ENCODE data around the gene CAPSL. TPM values are rescaled to one million over a fixed set of nuclear protein-coding genes. Genes with fewer than 3 reads are reported as not detected.

The CAPSL gene
- total RNA-seq, 1 donor from 2014 or later = not detected

DNA sequence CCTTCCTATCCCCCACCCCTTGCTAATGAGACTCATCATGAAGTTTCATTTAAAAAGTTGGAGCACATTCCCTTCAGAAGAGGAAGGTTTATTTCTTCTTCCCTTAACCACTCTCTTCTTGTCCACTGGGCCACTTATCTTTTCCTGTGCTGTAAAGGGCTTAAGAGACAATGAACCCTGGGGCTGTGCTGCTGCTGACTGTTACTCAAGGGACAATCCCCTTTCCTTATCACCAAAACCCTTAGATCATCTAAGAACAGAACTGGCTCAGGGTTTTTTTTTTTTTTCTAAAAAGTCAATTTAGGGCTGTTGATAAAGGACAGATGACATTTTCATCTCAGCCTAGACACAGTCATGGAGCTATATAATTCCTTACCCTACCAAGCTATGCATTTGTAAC lies 29.6 kb downstream of the CAPSL start:
- DNase-seq = no peak
- Mint-ChIP-seq H3K4me3 (ENCODE audit: unreplicated experiment) (no peak overlapping the region), H3K4me1 (ENCODE audit: low read depth, unreplicated experiment) (no peaks in the 10 kb centered on the region), H3K36me3 (ENCODE audit: unreplicated experiment) (no peaks in the 10 kb centered on the region), H3K27ac (ENCODE audit: unreplicated experiment) (no peak overlapping the region), H3K27me3 (ENCODE audit: unreplicated experiment) (no peaks in the 10 kb centered on the region), H3K9me3 (ENCODE audit: unreplicated experiment) (peaks cover 2% of the 10 kb centered on the region)
- TF ChIP-seq, protein P1, sequence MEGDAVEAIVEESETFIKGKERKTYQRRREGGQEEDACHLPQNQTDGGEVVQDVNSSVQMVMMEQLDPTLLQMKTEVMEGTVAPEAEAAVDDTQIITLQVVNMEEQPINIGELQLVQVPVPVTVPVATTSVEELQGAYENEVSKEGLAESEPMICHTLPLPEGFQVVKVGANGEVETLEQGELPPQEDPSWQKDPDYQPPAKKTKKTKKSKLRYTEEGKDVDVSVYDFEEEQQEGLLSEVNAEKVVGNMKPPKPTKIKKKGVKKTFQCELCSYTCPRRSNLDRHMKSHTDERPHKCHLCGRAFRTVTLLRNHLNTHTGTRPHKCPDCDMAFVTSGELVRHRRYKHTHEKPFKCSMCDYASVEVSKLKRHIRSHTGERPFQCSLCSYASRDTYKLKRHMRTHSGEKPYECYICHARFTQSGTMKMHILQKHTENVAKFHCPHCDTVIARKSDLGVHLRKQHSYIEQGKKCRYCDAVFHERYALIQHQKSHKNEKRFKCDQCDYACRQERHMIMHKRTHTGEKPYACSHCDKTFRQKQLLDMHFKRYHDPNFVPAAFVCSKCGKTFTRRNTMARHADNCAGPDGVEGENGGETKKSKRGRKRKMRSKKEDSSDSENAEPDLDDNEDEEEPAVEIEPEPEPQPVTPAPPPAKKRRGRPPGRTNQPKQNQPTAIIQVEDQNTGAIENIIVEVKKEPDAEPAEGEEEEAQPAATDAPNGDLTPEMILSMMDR (IDR thresholded peaks at IDR 0.05; ENCODE audit: partially characterized antibody, unreplicated experiment) = no peak

DNA sequence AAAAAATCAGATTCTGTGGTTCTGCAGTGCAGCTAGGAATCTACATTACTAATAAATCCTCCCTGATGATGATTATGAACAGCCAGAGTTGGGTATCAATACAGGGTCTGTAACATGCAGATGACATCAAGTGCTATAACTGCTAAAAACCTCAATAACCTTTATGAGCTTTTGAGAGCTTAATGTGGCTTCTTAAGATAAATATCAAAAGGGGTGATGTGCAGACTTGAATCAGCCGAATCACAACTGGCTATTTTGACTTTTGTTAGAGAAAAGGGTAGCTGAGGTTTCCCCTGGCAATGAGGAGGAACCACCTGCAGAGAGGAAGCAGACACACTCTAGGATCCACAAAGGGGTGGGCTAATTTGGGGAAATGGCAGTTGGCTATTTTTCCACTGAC lies 30.2 kb downstream of the CAPSL start:
- no peak for DNase-seq
- no peak overlapping the region for H3K27ac Mint-ChIP-seq (ENCODE audit: unreplicated experiment)
- no peaks in the 10 kb centered on the region for H3K36me3 Mint-ChIP-seq (ENCODE audit: unreplicated experiment)
- TF ChIP-seq, protein P1 (IDR thresholded peaks at IDR 0.05; ENCODE audit: partially characterized antibody, unreplicated experiment) = no peak
- no peaks in the 10 kb centered on the region for H3K27me3 Mint-ChIP-seq (ENCODE audit: unreplicated experiment)
- no peak overlapping the region for H3K4me3 Mint-ChIP-seq (ENCODE audit: unreplicated experiment)
- peaks cover 2% of the 10 kb centered on the region for H3K9me3 Mint-ChIP-seq (ENCODE audit: unreplicated experiment)
- no peaks in the 10 kb centered on the region for H3K4me1 Mint-ChIP-seq (ENCODE audit: low read depth, unreplicated experiment)

DNA sequence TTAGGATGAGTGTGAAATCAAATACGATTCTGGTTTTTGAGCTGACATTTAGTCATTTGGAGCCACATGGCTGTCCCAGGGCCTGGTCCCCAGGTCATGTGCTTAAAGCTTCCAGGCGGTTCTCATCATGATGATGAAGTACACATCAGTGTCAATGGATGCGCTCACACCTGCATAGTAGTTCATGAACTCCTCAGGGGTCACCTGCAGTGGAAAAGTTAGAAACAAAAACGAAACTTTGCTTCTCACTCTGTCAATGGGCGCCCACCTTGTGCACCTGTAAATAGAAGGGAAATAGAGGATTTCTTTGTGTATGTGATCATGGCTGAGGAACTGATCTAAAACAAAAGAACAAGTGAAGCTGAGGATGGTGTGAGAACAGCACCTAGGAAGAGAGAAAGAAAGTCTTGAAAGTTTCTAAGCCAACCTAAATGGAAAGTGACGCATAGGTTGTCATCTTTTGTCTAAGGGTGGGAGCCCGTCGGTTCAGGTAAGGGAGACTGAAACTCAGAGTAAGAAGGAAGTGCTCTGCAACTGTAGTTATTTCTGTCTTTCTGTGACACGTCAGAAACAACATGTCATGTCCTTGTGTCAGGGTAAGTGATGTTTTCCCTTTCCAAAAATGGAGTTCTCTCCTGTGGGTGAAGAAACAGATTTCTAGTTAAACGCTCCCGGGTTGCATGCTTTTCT lies 33.8 kb downstream of the CAPSL start:
- H3K36me3 Mint-ChIP-seq (ENCODE audit: unreplicated experiment) = no peaks in the 10 kb centered on the region
- H3K9me3 Mint-ChIP-seq (ENCODE audit: unreplicated experiment) = no peaks in the 10 kb centered on the region
- TF ChIP-seq, protein P1 (IDR thresholded peaks at IDR 0.05; ENCODE audit: partially characterized antibody, unreplicated experiment) = no peak
- no peaks in the 10 kb centered on the region for H3K27me3 Mint-ChIP-seq (ENCODE audit: unreplicated experiment)
- no peak overlapping the region for H3K27ac Mint-ChIP-seq (ENCODE audit: unreplicated experiment)
- no peaks in the 10 kb centered on the region for H3K4me1 Mint-ChIP-seq (ENCODE audit: low read depth, unreplicated experiment)
- H3K4me3 Mint-ChIP-seq (ENCODE audit: unreplicated experiment) = no peak overlapping the region
- no peak for DNase-seq

DNA sequence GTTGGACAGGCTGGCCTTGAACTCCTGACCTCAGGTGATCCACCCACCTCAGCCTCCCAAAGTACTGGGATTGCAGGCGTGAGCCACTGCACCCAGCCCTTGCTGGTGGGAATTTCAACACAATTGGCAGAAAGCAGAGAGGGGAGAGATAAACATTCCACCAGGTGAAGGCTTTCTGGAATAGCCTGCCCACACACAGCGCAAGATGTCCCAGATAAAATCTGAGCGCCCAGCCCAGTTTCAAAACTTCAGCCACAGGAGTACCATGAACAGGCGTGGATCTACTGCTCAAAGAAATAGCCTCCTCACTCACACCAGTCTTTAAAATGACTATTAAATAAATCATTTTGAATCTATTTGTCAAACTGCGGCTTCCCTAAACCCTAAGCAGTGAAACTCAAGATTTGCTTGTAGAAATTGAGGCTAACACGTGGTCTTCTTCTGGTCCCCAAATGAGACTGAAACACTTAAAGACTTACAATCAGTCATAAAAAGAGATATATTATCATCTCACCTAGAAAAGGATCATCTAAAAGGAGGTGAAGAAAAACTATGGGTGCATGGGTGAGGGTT lies 34.7 kb downstream of the CAPSL start:
- H3K27me3 Mint-ChIP-seq (ENCODE audit: unreplicated experiment) = no peaks in the 10 kb centered on the region
- H3K4me3 Mint-ChIP-seq (ENCODE audit: unreplicated experiment) = no peak overlapping the region
- H3K9me3 Mint-ChIP-seq (ENCODE audit: unreplicated experiment) = no peaks in the 10 kb centered on the region
- H3K36me3 Mint-ChIP-seq (ENCODE audit: unreplicated experiment) = no peaks in the 10 kb centered on the region
- H3K4me1 Mint-ChIP-seq (ENCODE audit: low read depth, unreplicated experiment) = no peaks in the 10 kb centered on the region
- TF ChIP-seq, protein P1 (IDR thresholded peaks at IDR 0.05; ENCODE audit: partially characterized antibody, unreplicated experiment) = no peak
- no peak overlapping the region for H3K27ac Mint-ChIP-seq (ENCODE audit: unreplicated experiment)
- no peak for DNase-seq

DNA sequence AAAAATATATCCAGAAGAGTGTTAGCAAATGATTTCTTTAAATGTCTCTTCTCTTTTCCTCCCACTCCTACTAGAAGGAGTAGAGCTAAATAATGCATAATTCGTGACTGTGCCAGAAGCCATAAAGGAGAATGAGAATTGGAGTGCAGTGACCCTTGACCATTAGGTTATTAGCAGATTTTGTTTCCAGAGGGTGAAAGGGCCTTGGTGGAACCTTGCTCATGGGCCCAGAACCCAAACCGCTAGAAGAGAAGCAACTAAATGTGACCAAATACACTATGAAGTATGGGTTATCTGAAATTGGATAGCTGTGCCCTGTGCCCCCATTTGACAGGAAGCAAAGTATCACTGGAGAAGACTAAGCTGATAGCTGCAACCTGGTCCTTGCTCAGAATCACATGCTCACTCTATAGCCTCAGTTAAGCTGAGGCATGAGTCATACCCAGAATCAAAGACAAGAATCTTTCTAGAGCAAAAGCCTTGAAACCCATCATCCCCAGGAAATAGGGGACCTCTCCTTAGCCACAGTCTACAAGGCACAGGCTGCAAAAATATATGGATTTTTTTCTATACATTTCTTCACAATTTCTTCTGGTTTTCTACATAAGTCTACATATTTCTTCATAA lies 36.3 kb downstream of the CAPSL start:
- no peaks in the 10 kb centered on the region for H3K9me3 Mint-ChIP-seq (ENCODE audit: unreplicated experiment)
- DNase-seq = no peak
- H3K27me3 Mint-ChIP-seq (ENCODE audit: unreplicated experiment) = no peaks in the 10 kb centered on the region
- H3K4me1 Mint-ChIP-seq (ENCODE audit: low read depth, unreplicated experiment) = no peaks in the 10 kb centered on the region
- H3K4me3 Mint-ChIP-seq (ENCODE audit: unreplicated experiment) = no peak overlapping the region
- no peaks in the 10 kb centered on the region for H3K36me3 Mint-ChIP-seq (ENCODE audit: unreplicated experiment)
- H3K27ac Mint-ChIP-seq (ENCODE audit: unreplicated experiment) = no peak overlapping the region
- TF ChIP-seq, protein P1 (IDR thresholded peaks at IDR 0.05; ENCODE audit: partially characterized antibody, unreplicated experiment) = no peak
